Stomach smooth muscle (tissue), 2 donors: ENCODE results near the gene STXBP6.

Experiments
- H3K27ac ChIP-seq: one replicate; pipeline ENCODE4 v1.7.0; 2013; ENCODE audit warnings: mild to moderate bottlenecking, low read length, inconsistent platforms
- H3K27me3 ChIP-seq, 2 donors: one replicate each; pipeline ENCODE4 v1.7.0; 2013; ENCODE audit warnings: low read length in 2 of 2; ENCODE audit not compliant: insufficient read depth in 2 of 2, control insufficient read depth in 1 of 2
- H3K36me3 ChIP-seq, 2 donors: one replicate each; pipeline ENCODE4 v1.7.0; 2013; ENCODE audit warnings: low read length in 2 of 2; ENCODE audit not compliant: control insufficient read depth in 2 of 2, insufficient read depth in 2 of 2
- H3K4me1 ChIP-seq: one replicate; pipeline ENCODE4 v1.7.0; 2013; ENCODE audit warnings: low read length; ENCODE audit not compliant: control insufficient read depth, insufficient read depth
- H3K4me3 ChIP-seq, 2 donors: one replicate each; pipeline ENCODE4 v1.7.0; 2013; ENCODE audit warnings: low read length in 2 of 2
- H3K9ac ChIP-seq, 2 donors: one replicate each; pipeline ENCODE4 v1.7.0; 2013; ENCODE audit warnings: low read length in 2 of 2, mild to moderate bottlenecking in 1 of 2
- H3K9me3 ChIP-seq, 2 donors: one replicate each; pipeline ENCODE4 v1.7.0; 2013; ENCODE audit warnings: low read length in 2 of 2; ENCODE audit not compliant: control insufficient read depth in 2 of 2
- donor health status: healthy.
- donor health status: Pancreatic carcinoma.

STXBP6 gene

GRCh38 chr14:24857277-24857676 lies 192.7 kb downstream of the STXBP6 start:
- H3K36me3 ChIP-seq, result peaks cover 5 to 9% of the 10 kb centered on the region in 2 donors
- no peak overlapping the region for H3K9ac ChIP-seq
- H3K9me3 ChIP-seq, result no peaks in the 10 kb centered on the region
- no peaks in the 10 kb centered on the region for H3K27me3 ChIP-seq
- H3K4me3 ChIP-seq, result no peak overlapping the region
- H3K4me1 ChIP-seq, result no peaks in the 10 kb centered on the region
- no peak overlapping the region for H3K27ac ChIP-seq

GRCh38 chr14:24853446-24853845 lies 196.5 kb downstream of the STXBP6 start:
- peaks cover 5 to 9% of the 10 kb centered on the region in 2 donors for H3K36me3 ChIP-seq
- no peaks in the 10 kb centered on the region for H3K27me3 ChIP-seq
- no peaks in the 10 kb centered on the region for H3K4me1 ChIP-seq
- no peak overlapping the region for H3K9ac ChIP-seq
- H3K9me3 ChIP-seq, result no peaks in the 10 kb centered on the region
- H3K27ac ChIP-seq, result no peak overlapping the region
- H3K4me3 ChIP-seq, result no peak overlapping the region

GRCh38 chr14:24852312-24853060 lies 197.5 kb downstream of the STXBP6 start:
- no peak overlapping the region for H3K27ac ChIP-seq
- no peak overlapping the region for H3K9ac ChIP-seq
- H3K4me1 ChIP-seq, result no peaks in the 10 kb centered on the region
- H3K36me3 ChIP-seq, result peaks cover 5 to 9% of the 10 kb centered on the region in 2 donors
- H3K27me3 ChIP-seq, result no peaks in the 10 kb centered on the region
- H3K9me3 ChIP-seq, result no peaks in the 10 kb centered on the region
- no peak overlapping the region for H3K4me3 ChIP-seq

GRCh38 chr14:24851837-24852236 lies 198.1 kb downstream of the STXBP6 start:
- H3K27me3 ChIP-seq, result no peaks in the 10 kb centered on the region
- no peak overlapping the region for H3K9ac ChIP-seq
- H3K4me3 ChIP-seq, result no peak overlapping the region
- peaks cover 5 to 9% of the 10 kb centered on the region in 2 donors for H3K36me3 ChIP-seq
- no peak overlapping the region for H3K27ac ChIP-seq
- H3K9me3 ChIP-seq, result no peaks in the 10 kb centered on the region
- H3K4me1 ChIP-seq, result no peaks in the 10 kb centered on the region

GRCh38 chr14:24851406-24851805 lies 198.5 kb downstream of the STXBP6 start:
- Histone ChIP-seq H3K9me3 (no peaks in the 10 kb centered on the region), H3K27me3 (no peaks in the 10 kb centered on the region), H3K4me1 (no peaks in the 10 kb centered on the region), H3K27ac (no peak overlapping the region), H3K9ac (no peak overlapping the region), H3K36me3 (peaks cover 5 to 9% of the 10 kb centered on the region in 2 donors), H3K4me3 (no peak overlapping the region)

GRCh38 chr14:24850072-24850471 lies 199.9 kb downstream of the STXBP6 start:
- peaks cover 5% of the 10 kb centered on the region in 2 donors for H3K36me3 ChIP-seq
- no peak overlapping the region for H3K4me3 ChIP-seq
- no peak overlapping the region for H3K27ac ChIP-seq
- H3K9ac ChIP-seq, result no peak overlapping the region
- no peaks in the 10 kb centered on the region for H3K9me3 ChIP-seq
- no peaks in the 10 kb centered on the region for H3K27me3 ChIP-seq
- H3K4me1 ChIP-seq, result no peaks in the 10 kb centered on the region

GRCh38 chr14:24849471-24849870 lies 200.5 kb downstream of the STXBP6 start:
- Histone ChIP-seq H3K27ac (no peak overlapping the region), H3K4me1 (no peaks in the 10 kb centered on the region), H3K36me3 (peaks cover 2 to 4% of the 10 kb centered on the region in 2 donors), H3K27me3 (no peaks in the 10 kb centered on the region), H3K9ac (no peak overlapping the region), H3K9me3 (no peaks in the 10 kb centered on the region), H3K4me3 (no peak overlapping the region)

- H3K27ac ChIP-seq, result no peak overlapping the region
- no peaks in the 10 kb centered on the region for H3K9me3 ChIP-seq
- no peaks in the 10 kb centered on the region for H3K4me1 ChIP-seq
- H3K4me3 ChIP-seq, result no peak overlapping the region
- H3K9ac ChIP-seq, result no peak overlapping the region
- H3K36me3 ChIP-seq, result no peaks in the 10 kb centered on the region
- H3K27me3 ChIP-seq, result no peaks in the 10 kb centered on the region
These were observed 201.7 kb downstream of the STXBP6 start for GRCh38 chr14:24848102-24848790.

- Histone ChIP-seq H3K27ac (no peak overlapping the region), H3K36me3 (no peaks in the 10 kb centered on the region), H3K4me1 (no peaks in the 10 kb centered on the region), H3K4me3 (no peak overlapping the region), H3K9ac (no peak overlapping the region), H3K9me3 (no peaks in the 10 kb centered on the region), H3K27me3 (no peaks in the 10 kb centered on the region)
These were observed 202.3 kb downstream of the STXBP6 start for GRCh38 chr14:24847568-24848095.

- Histone ChIP-seq H3K4me1 (no peaks in the 10 kb centered on the region), H3K9me3 (no peaks in the 10 kb centered on the region), H3K36me3 (no peaks in the 10 kb centered on the region), H3K27me3 (no peaks in the 10 kb centered on the region), H3K9ac (no peak overlapping the region), H3K27ac (no peak overlapping the region), H3K4me3 (no peak overlapping the region)
These were observed 203.7 kb downstream of the STXBP6 start for GRCh38 chr14:24846261-24846660.

- H3K9me3 ChIP-seq, result no peaks in the 10 kb centered on the region
- no peak overlapping the region for H3K9ac ChIP-seq
- H3K4me3 ChIP-seq, result no peak overlapping the region
- H3K27me3 ChIP-seq, result no peaks in the 10 kb centered on the region
- H3K4me1 ChIP-seq, result no peaks in the 10 kb centered on the region
- no peak overlapping the region for H3K27ac ChIP-seq
- H3K36me3 ChIP-seq, result no peaks in the 10 kb centered on the region
These were observed 204.1 kb downstream of the STXBP6 start for GRCh38 chr14:24845851-24846250.
